HepG2 (cell line): ENCODE measurements around the gene TMEM222. TPM values are rescaled to one million over a fixed set of nuclear protein-coding genes. Genes with fewer than 3 reads are reported as not detected.
A peak's percentile ranks its signal among the peaks of the same experiment; 100 is the strongest.

Source experiments
- BORCS8-MEF2B ChIP-seq: sonication (generic); formaldehyde crosslinking; IDR thresholded peaks from 2 replicates; pipeline ENCODE4 v1.8.0; 2022; ENCODE audit warnings: mild to moderate bottlenecking, missing genetic modification reagents
- GATAD1 ChIP-seq: IDR thresholded peaks from 2 replicates; pipeline ENCODE4 v1.6.1; 2016; ENCODE audit warnings: missing genetic modification reagents, missing compliant biosample characterization
- GFI1 ChIP-seq: sonication (generic); formaldehyde crosslinking; IDR thresholded peaks from 2 replicates; pipeline ENCODE4 v1.5.0; 2020; ENCODE audit warnings: missing genetic modification reagents, mild to moderate bottlenecking, borderline replicate concordance
- HNRNPH1 ChIP-seq: fragments of 200-400 bp; formaldehyde crosslinking; optimal IDR thresholded peaks from 2 replicates; pipeline ENCODE3; 2017; ENCODE audit warnings: mild to moderate bottlenecking, low read depth, low read length
- MYC ChIP-seq: sonication (generic); formaldehyde crosslinking; IDR thresholded peaks from 2 replicates; pipeline ENCODE4 v1.9.0; 2021; ENCODE audit warnings: missing genetic modification reagents, borderline replicate concordance
- SKI ChIP-seq: fragments of 450-650 bp; IDR thresholded peaks from one replicate; pipeline ENCODE4 v1.6.1; 2018; ENCODE audit warnings: mild to moderate bottlenecking; ENCODE audit not compliant: partially characterized antibody
- SMC3 ChIP-seq: IDR thresholded peaks from 2 replicates; pipeline ENCODE4 v1.6.1; 2011; ENCODE audit warnings: low read length, improper control_type of control experiment
- TGIF2 ChIP-seq: IDR thresholded peaks from 2 replicates; pipeline ENCODE4 v1.6.1; 2016; ENCODE audit warnings: control low read depth, missing compliant biosample characterization
- ZNF687 ChIP-seq: sonication (generic); formaldehyde crosslinking; IDR thresholded peaks from 2 replicates; pipeline ENCODE4 v1.5.1; 2020; ENCODE audit warnings: mild to moderate bottlenecking, missing genetic modification reagents, moderate library complexity
- ZNF788 ChIP-seq: sonication (generic); formaldehyde crosslinking; IDR thresholded peaks from 2 replicates; pipeline ENCODE4 v1.5.0; 2020; ENCODE audit warnings: mild to moderate bottlenecking, missing genetic modification reagents, borderline replicate concordance
- polyA plus RNA-seq, 8 experiments: library from polyadenylated mRNA; depleted of rRNA in 3 of 8; stranded (reverse) in 7 of 8; unstranded in 1 of 8; fragments of >200 nt; fragmentation: Illumina TruSeq in 4 of 8; extraction: Trizol in 4 of 8; gene quantifications; 2 replicates each; pipeline versions ENCODE4 v1.2.1 to v1.2.3, GENCODE V29; 2011 to 2016; ENCODE audit warnings: low read depth in 4 of 8, missing spikeins in 1 of 8, mixed read lengths in 1 of 8; ENCODE audit not compliant: insufficient read depth in 1 of 8
- total RNA-seq, 5 experiments: library from RNA; depleted of rRNA; stranded (reverse); fragments of >200 nt; fragmentation: Illumina TruSeq; extraction: Trizol; gene quantifications; 2 replicates each; pipeline ENCODE4 v1.2.3, GENCODE V29; 2016; ENCODE audit warnings: low read depth in 1 of 5
- TF ChIP-seq, protein P1 (sequence below): sonication (generic); formaldehyde crosslinking; IDR thresholded peaks from 2 replicates; pipeline ENCODE4 v1.8.1; 2022; ENCODE audit warnings: low read depth, mild to moderate bottlenecking, missing genetic modification reagents
- TF ChIP-seq, protein P2 (sequence below): sonication (generic); formaldehyde crosslinking; IDR thresholded peaks from 2 replicates; pipeline ENCODE4 v1.9.0; 2021; ENCODE audit warnings: missing genetic modification reagents, mild to moderate bottlenecking, borderline replicate concordance
- TF ChIP-seq, protein P3 (sequence below): sonication (generic); formaldehyde crosslinking; IDR thresholded peaks from 2 replicates; pipeline ENCODE4 v1.9.0; 2022; ENCODE audit warnings: missing genetic modification reagents, mild to moderate bottlenecking, borderline replicate concordance
- TF ChIP-seq, protein P4 (sequence below): sonication (generic); formaldehyde crosslinking; IDR thresholded peaks from 2 replicates; pipeline ENCODE4; 2020; ENCODE audit warnings: missing genetic modification reagents, mild to moderate bottlenecking, borderline replicate concordance

Gene TMEM222
- total and polyA plus RNA-seq, 2 of the 13 experiments (the other 11 are each of a cell fraction or from before 2014, with no cell fraction given) = 22.7 to 29.6 TPM

- TF ChIP-seq SMC3 = peak; percentile 55
- no peak for TF ChIP-seq GFI1
- TF ChIP-seq GATAD1 (CRISPR knock-in tag) = no peak
- TF ChIP-seq ZNF788 (CRISPR knock-in tag) = 0 out of 2 replicates have a peak, but pooled peaks have one; percentile 26
- TF ChIP-seq BORCS8-MEF2B = 0 out of 2 replicates have a peak, but pooled peaks have one; percentile 13
- TF ChIP-seq, protein P1, sequence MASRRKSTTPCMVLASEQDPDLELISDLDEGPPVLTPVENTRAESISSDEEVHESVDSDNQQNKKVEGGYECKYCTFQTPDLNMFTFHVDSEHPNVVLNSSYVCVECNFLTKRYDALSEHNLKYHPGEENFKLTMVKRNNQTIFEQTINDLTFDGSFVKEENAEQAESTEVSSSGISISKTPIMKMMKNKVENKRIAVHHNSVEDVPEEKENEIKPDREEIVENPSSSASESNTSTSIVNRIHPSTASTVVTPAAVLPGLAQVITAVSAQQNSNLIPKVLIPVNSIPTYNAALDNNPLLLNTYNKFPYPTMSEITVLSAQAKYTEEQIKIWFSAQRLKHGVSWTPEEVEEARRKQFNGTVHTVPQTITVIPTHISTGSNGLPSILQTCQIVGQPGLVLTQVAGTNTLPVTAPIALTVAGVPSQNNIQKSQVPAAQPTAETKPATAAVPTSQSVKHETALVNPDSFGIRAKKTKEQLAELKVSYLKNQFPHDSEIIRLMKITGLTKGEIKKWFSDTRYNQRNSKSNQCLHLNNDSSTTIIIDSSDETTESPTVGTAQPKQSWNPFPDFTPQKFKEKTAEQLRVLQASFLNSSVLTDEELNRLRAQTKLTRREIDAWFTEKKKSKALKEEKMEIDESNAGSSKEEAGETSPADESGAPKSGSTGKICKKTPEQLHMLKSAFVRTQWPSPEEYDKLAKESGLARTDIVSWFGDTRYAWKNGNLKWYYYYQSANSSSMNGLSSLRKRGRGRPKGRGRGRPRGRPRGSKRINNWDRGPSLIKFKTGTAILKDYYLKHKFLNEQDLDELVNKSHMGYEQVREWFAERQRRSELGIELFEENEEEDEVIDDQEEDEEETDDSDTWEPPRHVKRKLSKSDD (CRISPR knock-in tag) = no peak
- no peak for TF ChIP-seq HNRNPH1
- TF ChIP-seq SKI = no peak
- no peak for TF ChIP-seq TGIF2 (CRISPR knock-in tag)
- TF ChIP-seq, protein P2, sequence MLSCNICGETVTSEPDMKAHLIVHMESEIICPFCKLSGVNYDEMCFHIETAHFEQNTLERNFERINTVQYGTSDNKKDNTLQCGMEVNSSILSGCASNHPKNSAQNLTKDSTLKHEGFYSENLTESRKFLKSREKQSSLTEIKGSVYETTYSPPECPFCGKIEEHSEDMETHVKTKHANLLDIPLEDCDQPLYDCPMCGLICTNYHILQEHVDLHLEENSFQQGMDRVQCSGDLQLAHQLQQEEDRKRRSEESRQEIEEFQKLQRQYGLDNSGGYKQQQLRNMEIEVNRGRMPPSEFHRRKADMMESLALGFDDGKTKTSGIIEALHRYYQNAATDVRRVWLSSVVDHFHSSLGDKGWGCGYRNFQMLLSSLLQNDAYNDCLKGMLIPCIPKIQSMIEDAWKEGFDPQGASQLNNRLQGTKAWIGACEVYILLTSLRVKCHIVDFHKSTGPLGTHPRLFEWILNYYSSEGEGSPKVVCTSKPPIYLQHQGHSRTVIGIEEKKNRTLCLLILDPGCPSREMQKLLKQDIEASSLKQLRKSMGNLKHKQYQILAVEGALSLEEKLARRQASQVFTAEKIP = no peak
- TF ChIP-seq, protein P3, sequence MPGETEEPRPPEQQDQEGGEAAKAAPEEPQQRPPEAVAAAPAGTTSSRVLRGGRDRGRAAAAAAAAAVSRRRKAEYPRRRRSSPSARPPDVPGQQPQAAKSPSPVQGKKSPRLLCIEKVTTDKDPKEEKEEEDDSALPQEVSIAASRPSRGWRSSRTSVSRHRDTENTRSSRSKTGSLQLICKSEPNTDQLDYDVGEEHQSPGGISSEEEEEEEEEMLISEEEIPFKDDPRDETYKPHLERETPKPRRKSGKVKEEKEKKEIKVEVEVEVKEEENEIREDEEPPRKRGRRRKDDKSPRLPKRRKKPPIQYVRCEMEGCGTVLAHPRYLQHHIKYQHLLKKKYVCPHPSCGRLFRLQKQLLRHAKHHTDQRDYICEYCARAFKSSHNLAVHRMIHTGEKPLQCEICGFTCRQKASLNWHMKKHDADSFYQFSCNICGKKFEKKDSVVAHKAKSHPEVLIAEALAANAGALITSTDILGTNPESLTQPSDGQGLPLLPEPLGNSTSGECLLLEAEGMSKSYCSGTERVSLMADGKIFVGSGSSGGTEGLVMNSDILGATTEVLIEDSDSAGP (CRISPR knock-in tag) = peak; percentile 32; the same call in 1 of the 2 replicates
- TF ChIP-seq, protein P4, sequence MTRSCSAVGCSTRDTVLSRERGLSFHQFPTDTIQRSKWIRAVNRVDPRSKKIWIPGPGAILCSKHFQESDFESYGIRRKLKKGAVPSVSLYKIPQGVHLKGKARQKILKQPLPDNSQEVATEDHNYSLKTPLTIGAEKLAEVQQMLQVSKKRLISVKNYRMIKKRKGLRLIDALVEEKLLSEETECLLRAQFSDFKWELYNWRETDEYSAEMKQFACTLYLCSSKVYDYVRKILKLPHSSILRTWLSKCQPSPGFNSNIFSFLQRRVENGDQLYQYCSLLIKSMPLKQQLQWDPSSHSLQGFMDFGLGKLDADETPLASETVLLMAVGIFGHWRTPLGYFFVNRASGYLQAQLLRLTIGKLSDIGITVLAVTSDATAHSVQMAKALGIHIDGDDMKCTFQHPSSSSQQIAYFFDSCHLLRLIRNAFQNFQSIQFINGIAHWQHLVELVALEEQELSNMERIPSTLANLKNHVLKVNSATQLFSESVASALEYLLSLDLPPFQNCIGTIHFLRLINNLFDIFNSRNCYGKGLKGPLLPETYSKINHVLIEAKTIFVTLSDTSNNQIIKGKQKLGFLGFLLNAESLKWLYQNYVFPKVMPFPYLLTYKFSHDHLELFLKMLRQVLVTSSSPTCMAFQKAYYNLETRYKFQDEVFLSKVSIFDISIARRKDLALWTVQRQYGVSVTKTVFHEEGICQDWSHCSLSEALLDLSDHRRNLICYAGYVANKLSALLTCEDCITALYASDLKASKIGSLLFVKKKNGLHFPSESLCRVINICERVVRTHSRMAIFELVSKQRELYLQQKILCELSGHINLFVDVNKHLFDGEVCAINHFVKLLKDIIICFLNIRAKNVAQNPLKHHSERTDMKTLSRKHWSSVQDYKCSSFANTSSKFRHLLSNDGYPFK (CRISPR knock-in tag) = peak; percentile 23; the same call in 1 of the 2 replicates
- peak; percentile 40 for TF ChIP-seq ZNF687
- 0 out of 2 replicates have a peak, but pooled peaks have one; percentile 10 for TF ChIP-seq MYC (CRISPR knock-in tag)
Observed at GRCh38 chr1:27300341-27301051, 21.5 kb upstream of the TMEM222 start (continued).
